HepG2 (cell line): ENCODE measurements around the gene HBA1. TPM values are rescaled to one million over a fixed set of nuclear protein-coding genes. Genes with fewer than 3 reads are reported as not detected.
"Not testable (repeated sequence)": the region's sequence is repeated elsewhere in the genome, so short reads cannot be mapped to it uniquely, and the experiment has no call there.

Source experiments
- ATAC-seq: fragments of 200-7000 bp; cut with Tn5 transposase; 3 replicates; pipeline ENCODE4 v1.9.1; 2020; ENCODE audit warnings: mild to moderate bottlenecking, moderate library complexity
- BruUV-seq: library from RNA; stranded (reverse); fragments of 400-500 nt; replicated peaks from 2 replicates; lab custom pipeline; 2021; lab: Mats Ljungman, UMichigan
- CTCF ChIA-PET: fragments of 300-600 bp; formaldehyde crosslinking; extraction: SDS; loops from one replicate; lab custom pipeline; 2021; ENCODE audit warnings: low total read pairs, inconsistent platforms, low intra/inter-chr PET ratio; lab: Yijun Ruan, JAX
- POLR2A ChIA-PET: fragments of 350-600 bp; sonication (Branson Sonifier 250); formaldehyde crosslinking; loops from one replicate; lab custom pipeline; 2020; ENCODE audit warnings: antibody characterized with exemption, inconsistent platforms; lab: Yijun Ruan, JAX
- DNase-seq: peaks from one replicate; pipeline ENCODE4 v3.0.0-alpha.2; 2015; ENCODE audit warnings: low spot score
- FAIRE-seq: peaks from 3 replicates; lab custom pipeline; 2011; peaks lifted over from hg19 to GRCh38; lab: Jason Lieb, UNC
- H2AFZ ChIP-seq: one replicate; pipeline ENCODE4 v1.6.1; 2011; ENCODE audit warnings: low read length, inconsistent platforms
- H3K27ac ChIP-seq: fragments of 300-600 bp; 3 replicates; pipeline ENCODE4 v1.8.0; 2011; ENCODE audit warnings: mixed run types, mild to moderate bottlenecking, mixed read lengths, low read length, inconsistent platforms; ENCODE audit not compliant: insufficient read depth; ENCODE audit errors: extremely low read length
- H3K27me3 ChIP-seq, 2 experiments: fragments of 200-600 bp in 1 of 2; 2 replicates in 1 of 2; 3 replicates in 1 of 2; pipeline versions ENCODE4 v1.6.0 to v1.8.0; 2011; ENCODE audit warnings: low read length in 2 of 2, mild to moderate bottlenecking in 2 of 2, moderate library complexity in 2 of 2, inconsistent platforms in 1 of 2; ENCODE audit not compliant: insufficient read depth in 2 of 2, control insufficient read depth in 1 of 2
- H3K36me3 ChIP-seq, 2 experiments: fragments of 200-600 bp in 1 of 2; replicated peaks in 1 of 2; 2 replicates in 1 of 2; 3 replicates in 1 of 2; pipeline versions ENCODE4 v1.5.1 to v1.8.0; 2011; ENCODE audit warnings: low read length in 2 of 2, inconsistent platforms in 1 of 2; ENCODE audit not compliant: insufficient read depth in 2 of 2, control insufficient read depth in 1 of 2
- H3K4me1 ChIP-seq: 2 replicates; pipeline ENCODE4 v1.5.1; 2012; ENCODE audit warnings: low read length, inconsistent platforms; ENCODE audit not compliant: insufficient read depth
- H3K4me2 ChIP-seq: 2 replicates; pipeline ENCODE4 v1.6.0; 2011; ENCODE audit warnings: low read depth, low read length, inconsistent platforms
- H3K4me3 ChIP-seq, 3 experiments: fragments of 200-600 bp in 1 of 3; sonication (generic), shearing (Covaris generic) in 1 of 3; replicated peaks in 1 of 3; 2 replicates each; pipeline ENCODE4 v1.5.1; 2011 to 2016; ENCODE audit warnings: low read length in 3 of 3, inconsistent platforms in 2 of 3, low read depth in 2 of 3, mild to moderate bottlenecking in 2 of 3, control low read depth in 1 of 3, mixed read lengths in 1 of 3; ENCODE audit not compliant: insufficient read depth in 1 of 3
- H3K79me2 ChIP-seq: one replicate; pipeline ENCODE4 v1.6.1; 2011; ENCODE audit warnings: low read length, inconsistent platforms; ENCODE audit not compliant: insufficient read depth
- H3K9ac ChIP-seq: 2 replicates; pipeline ENCODE4 v1.6.0; 2011; ENCODE audit warnings: mild to moderate bottlenecking, low read depth, low read length, inconsistent platforms; ENCODE audit not compliant: insufficient read depth
- H3K9me3 ChIP-seq: 2 replicates; pipeline ENCODE4 v1.5.1; 2012; ENCODE audit warnings: mild to moderate bottlenecking, low read length
- H4K20me1 ChIP-seq: 2 replicates; pipeline ENCODE4 v1.6.0; 2011; ENCODE audit warnings: inconsistent platforms, mild to moderate bottlenecking, low read length, moderate library complexity; ENCODE audit not compliant: insufficient read depth
- ATF7 ChIP-seq, 2 experiments: fragments of 450-650 bp in 1 of 2; sonication (generic) in 1 of 2; formaldehyde crosslinking in 1 of 2; IDR thresholded peaks; 2 replicates each; pipeline versions ENCODE4 v1.4.0 to v1.6.1; 2016 to 2020; ENCODE audit warnings: antibody characterized with exemption in 1 of 2, mild to moderate bottlenecking in 1 of 2, missing genetic modification reagents in 1 of 2
- HHEX ChIP-seq: IDR thresholded peaks from 2 replicates; pipeline ENCODE4 v1.6.1; 2016; ENCODE audit warnings: control low read depth
- KDM5B ChIP-seq: sonication (generic); formaldehyde crosslinking; IDR thresholded peaks from 2 replicates; pipeline ENCODE4 v1.4.0; 2020; ENCODE audit warnings: missing genetic modification reagents, mild to moderate bottlenecking, borderline replicate concordance
- MATR3 ChIP-seq: sonication (generic); formaldehyde crosslinking; IDR thresholded peaks from 2 replicates; pipeline ENCODE4 v1.4.0; 2020; ENCODE audit warnings: missing genetic modification reagents
- THAP11 ChIP-seq: IDR thresholded peaks from 2 replicates; pipeline ENCODE4 v1.6.1; 2016; ENCODE audit warnings: missing biosample characterization, missing genetic modification reagents
- TRAFD1 ChIP-seq: sonication (generic); formaldehyde crosslinking; IDR thresholded peaks from 2 replicates; pipeline ENCODE4 v1.5.1; 2020; ENCODE audit warnings: missing genetic modification reagents, mild to moderate bottlenecking, borderline replicate concordance
- TRIM24 ChIP-seq: sonication (generic); formaldehyde crosslinking; IDR thresholded peaks from 2 replicates; pipeline ENCODE4 v1.8.0; 2022; ENCODE audit warnings: mild to moderate bottlenecking, missing genetic modification reagents
- ZBTB26 ChIP-seq: IDR thresholded peaks from 2 replicates; pipeline ENCODE4 v1.6.1; 2016; ENCODE audit warnings: missing compliant biosample characterization, missing genetic modification reagents, borderline replicate concordance
- ZNF225 ChIP-seq: sonication (generic); formaldehyde crosslinking; IDR thresholded peaks from 2 replicates; pipeline ENCODE4 v1.4.0; 2020; ENCODE audit warnings: mild to moderate bottlenecking, missing genetic modification reagents
- ZNF234 ChIP-seq: sonication (generic); formaldehyde crosslinking; conservative IDR thresholded peaks from 2 replicates; pipeline ENCODE4 v1.5.1; 2020; ENCODE audit warnings: mild to moderate bottlenecking, missing genetic modification reagents
- WGBS: methylation state at CpG from one replicate; pipeline ENCODE4 v1.1.6; 2017; ENCODE audit warnings: low lambda C conversion rate; 5-methylcytosine and 5-hydroxymethylcytosine counted together
- in situ Hi-C: cut with HindIII; loops from 2 replicates; pipeline ENCODE4 v1.10.0; 2017; ENCODE audit warnings: low pct_unique_long_range_greater_than_20kb; ENCODE audit not compliant: extremely low pct_ligation_motif_present
- intact Hi-C: fragments of 100-400 bp; cut with micrococcal nuclease; formaldehyde crosslinking; loops from one replicate; pipeline ENCODE4 v1.10.0; 2022; ENCODE audit not compliant: unreplicated experiment
- polyA plus RNA-seq, 8 experiments: library from polyadenylated mRNA; depleted of rRNA in 3 of 8; stranded (reverse) in 7 of 8; unstranded in 1 of 8; fragments of >200 nt; fragmentation: Illumina TruSeq in 4 of 8; extraction: Trizol in 4 of 8; gene quantifications; 2 replicates each; pipeline versions ENCODE4 v1.2.1 to v1.2.3, GENCODE V29; 2011 to 2016; ENCODE audit warnings: low read depth in 4 of 8, missing spikeins in 1 of 8, mixed read lengths in 1 of 8; ENCODE audit not compliant: insufficient read depth in 1 of 8
- total RNA-seq, 5 experiments: library from RNA; depleted of rRNA; stranded (reverse); fragments of >200 nt; fragmentation: Illumina TruSeq; extraction: Trizol; gene quantifications; 2 replicates each; pipeline ENCODE4 v1.2.3, GENCODE V29; 2016; ENCODE audit warnings: low read depth in 1 of 5
- TF ChIP-seq, protein P1 (sequence below): sonication (generic); formaldehyde crosslinking; IDR thresholded peaks from 2 replicates; pipeline ENCODE4 v1.5.0; 2020; ENCODE audit warnings: missing genetic modification reagents, mild to moderate bottlenecking, borderline replicate concordance

Gene HBA1
- total and polyA plus RNA-seq, 2 of the 13 experiments (the other 11 are each of a cell fraction or from before 2014, with no cell fraction given) = 0.59 TPM; not detected in 1

DNA sequence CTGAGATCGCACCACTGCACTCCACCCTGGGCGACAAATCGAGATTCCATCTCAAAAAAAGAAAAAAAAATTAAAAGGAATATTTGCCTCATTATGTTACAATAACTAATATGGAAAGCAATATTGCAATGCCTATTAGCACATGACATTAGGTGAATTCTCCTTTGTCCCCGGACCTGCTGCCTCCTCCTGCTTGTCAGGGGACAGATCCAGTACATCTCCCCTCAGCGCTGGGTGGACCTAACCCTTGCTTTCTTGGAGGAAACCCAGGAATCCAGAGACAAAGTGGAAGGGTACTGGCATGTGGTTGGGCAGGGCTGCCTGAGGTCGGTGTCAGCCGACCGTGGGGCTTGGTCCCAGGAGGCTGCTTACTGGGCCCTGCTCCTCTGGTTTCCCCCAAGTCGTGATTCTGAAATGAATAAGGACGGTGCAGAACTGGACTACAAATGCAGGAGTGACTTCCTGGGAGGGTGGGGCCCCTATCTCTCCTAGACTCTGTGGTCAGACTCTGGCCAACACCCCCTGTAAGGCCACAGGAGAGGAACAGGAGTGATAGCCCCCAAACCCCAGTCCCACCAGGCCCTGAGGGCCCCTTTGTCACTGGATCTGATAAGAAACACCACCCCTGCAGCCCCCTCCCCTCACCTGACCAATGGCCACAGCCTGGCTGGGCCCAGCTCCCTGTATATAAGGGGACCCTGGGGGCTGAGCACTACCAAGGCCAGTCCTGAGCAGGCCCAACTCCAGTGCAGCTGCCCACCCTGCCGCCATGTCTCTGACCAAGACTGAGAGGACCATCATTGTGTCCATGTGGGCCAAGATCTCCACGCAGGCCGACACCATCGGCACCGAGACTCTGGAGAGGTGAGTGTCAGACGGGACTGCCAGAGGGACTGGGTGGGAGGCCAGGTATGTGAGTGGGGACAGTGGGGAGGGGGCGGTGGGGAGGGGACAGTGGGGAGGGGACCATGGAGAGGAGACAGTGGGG, 24.0 kb upstream of the HBA1 start, which contains the start of gene HBZ:
HBZ (plus strand) TSS at position 504 of the 988 bp plus-strand sequence; CDS start at position 770, 266 bp downstream.
- H3K9me3 ChIP-seq = no peaks in the 10 kb centered on the region
- BruUV-seq = no TSS peak
- TF ChIP-seq TRAFD1 (CRISPR knock-in tag) (no peak), KDM5B (CRISPR knock-in tag) (no peak), THAP11 (CRISPR knock-in tag) (no peak), MATR3 (CRISPR knock-in tag) (no peak), ATF7 (IDR thresholded peaks at IDR 0.05) (no peak), ATF7 (CRISPR knock-in tag; IDR thresholded peaks at IDR 0.05) (no peak), ZNF225 (CRISPR knock-in tag) (no peak), TRIM24 (CRISPR knock-in tag) (no peak), ZBTB26 (no peak), ZNF234 (CRISPR knock-in tag) (no peak), HHEX (no peak)
- TF ChIP-seq, protein P1, sequence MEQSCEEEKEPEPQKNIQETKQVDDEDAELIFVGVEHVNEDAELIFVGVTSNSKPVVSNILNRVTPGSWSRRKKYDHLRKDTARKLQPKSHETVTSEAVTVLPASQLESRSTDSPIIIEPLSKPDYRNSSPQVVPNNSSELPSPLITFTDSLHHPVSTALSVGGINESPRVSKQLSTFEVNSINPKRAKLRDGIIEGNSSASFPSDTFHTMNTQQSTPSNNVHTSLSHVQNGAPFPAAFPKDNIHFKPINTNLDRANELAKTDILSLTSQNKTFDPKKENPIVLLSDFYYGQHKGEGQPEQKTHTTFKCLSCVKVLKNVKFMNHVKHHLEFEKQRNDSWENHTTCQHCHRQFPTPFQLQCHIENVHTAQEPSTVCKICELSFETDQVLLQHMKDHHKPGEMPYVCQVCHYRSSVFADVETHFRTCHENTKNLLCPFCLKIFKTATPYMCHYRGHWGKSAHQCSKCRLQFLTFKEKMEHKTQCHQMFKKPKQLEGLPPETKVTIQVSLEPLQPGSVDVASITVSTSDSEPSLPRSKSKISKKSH (CRISPR knock-in tag) = no peak
- intact Hi-C loops = no loop called here
- H3K4me2 ChIP-seq = no peak within 1 kb of the TSS
- ChIA-PET POLR2A (no interaction called here), CTCF (no interaction called here)
- H3K4me3 ChIP-seq = no peak within 1 kb of the TSS
- H3K9ac ChIP-seq = no peak within 1 kb of the TSS
- no peaks in the 10 kb centered on the region for H3K79me2 ChIP-seq
- FAIRE-seq (no peak), ATAC-seq (no peak; the same call in 2 of the 3 replicates), DNase-seq (no peak)
- H4K20me1 ChIP-seq = no peaks in the 10 kb centered on the region
- H3K27me3 ChIP-seq = peaks cover 2 to 39% of the 10 kb centered on the region in 2 experiments; a peak in 4 of 5 replicates
- no peak within 1 kb of the TSS for H2AFZ ChIP-seq
- H3K4me1 ChIP-seq = no peaks in the 10 kb centered on the region
- 46% methylated on average over 16 of the region's 17 CpGs for WGBS
- H3K36me3 ChIP-seq = no peaks in the 10 kb centered on the region
- H3K27ac ChIP-seq = no peak within 1 kb of the TSS
- in situ Hi-C loops = no loop called here

- in situ Hi-C loops, DNase-seq, H3K4me1 ChIP-seq, H3K79me2 ChIP-seq, H3K27ac ChIP-seq, H3K4me3 ChIP-seq, H3K9ac ChIP-seq, BruUV-seq, H3K9me3 ChIP-seq, H3K4me2 ChIP-seq, H2AFZ ChIP-seq, POLR2A ChIA-PET, H4K20me1 ChIP-seq, H3K36me3 ChIP-seq, CTCF ChIA-PET, intact Hi-C loops: not testable (repeated sequence)
- peaks cover 2 to 44% of the 10 kb centered on the region in 2 experiments for H3K27me3 ChIP-seq
- ATAC-seq (peak; percentile 71), FAIRE-seq (peak; percentile 56)
- 9% methylated on average over 4 of the region's 6 CpGs for WGBS
Measured at GRCh38 chr16:153129-153521, 23.4 kb upstream of the HBA1 start.
